ENCODE measurements around the gene PCNX3. TPM values are rescaled to one million over a fixed set of nuclear protein-coding genes. Genes with fewer than 3 reads are reported as not detected.
A peak's percentile ranks its signal among the peaks of the same experiment; 100 is the strongest.

The PCNX3 gene
- total RNA-seq (2016; rRNA removed; fragmentation: Illumina TruSeq; extraction: Trizol) (14.5 and 23.0 TPM in 2 replicates), polyA plus RNA-seq (2011; rRNA removed) (16.2 and 23.1 TPM in 2 replicates), polyA minus RNA-seq (2011; rRNA and poly(A)+ RNA removed; ENCODE audit: low replicate concordance) (35.6 and 67.6 TPM in 2 replicates), Bru-seq, nascent RNA (percentile 69 among the genes with signal in this experiment), BruChase-seq, experiment 1, labeled RNA remaining after a 6-hour chase (percentile 90 among the genes with signal in this experiment), BruChase-seq, experiment 2, labeled RNA remaining after a 2-hour chase (percentile 83 among the genes with signal in this experiment)
- total RNA-seq (2016; cell fraction: cytosol; rRNA removed; fragmentation: Illumina TruSeq; extraction: Trizol; ENCODE audit: low read depth) = 8.5 and 8.7 TPM in 2 replicates
- total RNA-seq (2016; cell fraction: insoluble cytoplasmic fraction; rRNA removed; fragmentation: Illumina TruSeq; extraction: Trizol) = 12.2 and 22.7 TPM in 2 replicates
- 9.3 and 9.7 TPM in 2 replicates for total RNA-seq (2016; cell fraction: membrane; rRNA removed; fragmentation: Illumina TruSeq; extraction: Trizol)
- total RNA-seq (2016; cell fraction: nucleus; rRNA removed; fragmentation: Illumina TruSeq; extraction: Trizol) = 26.0 and 33.8 TPM in 2 replicates
- polyA plus RNA-seq (2011; cell fraction: cytosol; rRNA removed) = 12.7 and 17.1 TPM in 2 replicates
- polyA plus RNA-seq (2011; cell fraction: nucleus; rRNA removed) = 99.5 and 123 TPM in 2 replicates
- 14.4 and 24.5 TPM in 2 replicates for polyA plus RNA-seq (2012)
- polyA plus RNA-seq (2016; cell fraction: cytosol; fragmentation: Illumina TruSeq; extraction: Trizol; ENCODE audit: low read depth) = 4.3 and 4.9 TPM in 2 replicates
- 14.3 and 21.7 TPM in 2 replicates for polyA plus RNA-seq (2016; cell fraction: insoluble cytoplasmic fraction; fragmentation: Illumina TruSeq; extraction: Trizol; ENCODE audit: low read depth)
- 5.8 and 6.9 TPM in 2 replicates for polyA plus RNA-seq (2016; cell fraction: membrane; fragmentation: Illumina TruSeq; extraction: Trizol; ENCODE audit: low read depth)
- polyA plus RNA-seq (2016; cell fraction: nucleus; fragmentation: Illumina TruSeq; extraction: Trizol; ENCODE audit: insufficient read depth, low read depth) = 68.2 and 73.5 TPM in 2 replicates
- 23.3 and 27.8 TPM in 2 replicates for polyA minus RNA-seq (2011; cell fraction: cytosol; rRNA and poly(A)+ RNA removed)
- polyA minus RNA-seq (2011; cell fraction: nucleus; rRNA and poly(A)+ RNA removed) = 32.3 and 32.8 TPM in 2 replicates
- long read RNA-seq, experiment 1, partial matches to known transcripts = 8 of 9 reads
- long read RNA-seq, experiment 1, other reads (novel, unspliced or antisense) = 1 of 9 reads
- long read RNA-seq, experiment 2, full-length matches to known transcripts = 2 of 140 reads
- long read RNA-seq, experiment 2, partial matches to known transcripts = 71 of 140 reads
- long read RNA-seq, experiment 2, other reads (novel, unspliced or antisense) = 67 of 140 reads

- ATAC-seq = peak; percentile 72
- peak; percentile 100 for DNase-seq (ENCODE audit: low spot score)
- Histone ChIP-seq H3K4me2 (ENCODE audit: low read depth, low read length) (peak within 1 kb of the TSS; percentile 96), H2AFZ (ENCODE audit: low read length) (no peak within 1 kb of the TSS), H3K27me3 (ENCODE audit: control insufficient read depth in 1 of 2, insufficient read depth in 2 of 2, low read length in 2 of 2) (no peaks in the 10 kb centered on the region; a peak in 1 of 5 replicates), H3K36me3 (replicated peaks in 1 of 2; ENCODE audit: control insufficient read depth in 1 of 2, insufficient read depth in 2 of 2, low read length in 2 of 2) (peaks cover 18 to 39% of the 10 kb centered on the region in 2 experiments; a peak in 4 of 5 replicates), H3K9me3 (ENCODE audit: low read length) (no peaks in the 10 kb centered on the region), H3K9ac (ENCODE audit: insufficient read depth, low read depth, low read length) (peak within 1 kb of the TSS; percentile 95), H4K20me1 (ENCODE audit: insufficient read depth, low read length) (peaks cover 23% of the 10 kb centered on the region; the same call in 1 of the 2 replicates), H3K79me2 (ENCODE audit: insufficient read depth, low read length) (peaks cover 60% of the 10 kb centered on the region), H3K27ac (ENCODE audit: extremely low read length, insufficient read depth, low read length) (peak within 1 kb of the TSS; percentile 92), H3K4me1 (ENCODE audit: insufficient read depth, low read length) (peaks cover 41% of the 10 kb centered on the region), H3K4me3 (replicated peaks in 1 of 3; ENCODE audit: insufficient read depth in 1 of 3, low read depth in 2 of 3, low read length in 3 of 3) (peak within 1 kb of the TSS; percentile 90 to 97 (median 94))
- intact Hi-C loops (cut with micrococcal nuclease; ENCODE audit: unreplicated experiment) (no loop called here), in situ Hi-C loops (cut with HindIII; ENCODE audit: extremely low pct_ligation_motif_present, low pct_unique_long_range_greater_than_20kb) (no loop called here)
- BruUV-seq (replicated peaks) = no TSS peak
- CTCF ChIA-PET (ENCODE audit: low intra/inter-chr PET ratio, low total read pairs) = no interaction called here
- WGBS (ENCODE audit: low lambda C conversion rate) = 1% methylated on average over 39 of the region's 55 CpGs
- POLR2A ChIA-PET = interaction anchor here (0.7 to 4.3 kb wide), 27 partner anchors 9 to 437 kb away, joined by 3 to 48 read pairs (median 4); partner anchors contain the start of genes CCDC85B, CFL1, EHBP1L1 and KAT5
- peak; percentile 100 for FAIRE-seq
- TF ChIP-seq TAF1 (CRISPR knock-in tag; IDR thresholded peaks at IDR 0.05) = peak; percentile 7; the same call in 1 of the 2 replicates
- TF ChIP-seq ATF3 (CRISPR knock-in tag; IDR thresholded peaks at IDR 0.05) = no peak; the same call in 1 of the 2 replicates
- TF ChIP-seq MAF1 (CRISPR knock-in tag; IDR thresholded peaks at IDR 0.05; ENCODE audit: borderline replicate concordance) = no peak
- TF ChIP-seq GABPB1 (CRISPR knock-in tag; IDR thresholded peaks at IDR 0.05) = peak; percentile 95
- no peak for TF ChIP-seq HMGA1 (CRISPR knock-in tag; conservative IDR thresholded peaks at IDR 0.05)
- peak; percentile 62 for TF ChIP-seq MNT (IDR thresholded peaks at IDR 0.05)
- no peak for TF ChIP-seq HINFP (CRISPR knock-in tag; IDR thresholded peaks at IDR 0.05; ENCODE audit: low read depth)
Observed at GRCh38 chr11:65615229-65615949, at the start of gene PCNX3. Gene PCNX3, plus strand, starts transcription at chr11:65615776. Its CDS starts 536 bp downstream, at chr11:65616312.
